OCI-M1 (cell line): Measurements from ENCODE around the gene CYP27A1.
"Not testable (repeated sequence)": the region's sequence is repeated elsewhere in the genome, so short reads cannot be mapped to it uniquely, and the experiment has no call there.

ENCODE experiments used
- DNase-seq: peaks from one replicate; lab custom pipeline; 2025; lab: John Stamatoyannopoulos, UW

The CYP27A1 gene

DNA sequence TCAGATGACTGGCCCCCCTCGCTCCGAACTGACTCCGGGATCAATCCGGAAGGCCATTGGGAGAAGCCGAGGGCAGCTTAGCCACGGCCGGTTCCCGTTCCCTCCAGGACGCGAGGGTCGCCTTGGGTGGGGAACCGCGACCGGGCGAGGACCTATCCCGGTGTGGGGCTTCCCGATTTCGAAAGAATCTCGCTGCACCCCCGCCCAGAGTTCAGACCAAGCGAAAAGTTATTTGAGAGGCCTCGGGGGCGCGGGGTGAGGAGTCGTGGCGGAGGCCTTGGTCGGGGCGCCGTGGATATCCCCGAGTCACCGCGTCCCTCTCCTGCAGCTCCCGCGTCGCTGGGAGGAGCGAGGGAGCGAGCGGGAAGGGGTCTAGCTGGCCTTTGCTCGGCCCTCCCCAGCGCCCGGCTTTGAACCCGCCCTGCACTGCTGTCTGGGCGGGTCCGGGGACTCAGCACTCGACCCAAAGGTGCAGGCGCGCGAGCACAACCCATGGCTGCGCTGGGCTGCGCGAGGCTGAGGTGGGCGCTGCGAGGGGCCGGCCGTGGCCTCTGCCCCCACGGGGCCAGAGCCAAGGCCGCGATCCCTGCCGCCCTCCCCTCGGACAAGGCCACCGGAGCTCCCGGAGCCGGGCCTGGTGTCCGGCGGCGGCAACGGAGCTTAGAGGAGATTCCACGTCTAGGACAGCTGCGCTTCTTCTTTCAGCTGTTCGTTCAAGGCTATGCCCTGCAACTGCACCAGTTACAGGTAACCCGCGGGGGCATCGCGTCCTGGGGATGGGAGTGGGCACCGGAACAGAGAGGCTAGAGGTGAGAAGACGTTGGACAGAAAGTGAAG lies at the start of gene CYP27A1:
TSS of gene CYP27A1 (plus strand) at position 457 of the 837 bp plus-strand sequence. CDS start at position 493, 36 bp downstream.
- DNase-seq = no peak

DNA sequence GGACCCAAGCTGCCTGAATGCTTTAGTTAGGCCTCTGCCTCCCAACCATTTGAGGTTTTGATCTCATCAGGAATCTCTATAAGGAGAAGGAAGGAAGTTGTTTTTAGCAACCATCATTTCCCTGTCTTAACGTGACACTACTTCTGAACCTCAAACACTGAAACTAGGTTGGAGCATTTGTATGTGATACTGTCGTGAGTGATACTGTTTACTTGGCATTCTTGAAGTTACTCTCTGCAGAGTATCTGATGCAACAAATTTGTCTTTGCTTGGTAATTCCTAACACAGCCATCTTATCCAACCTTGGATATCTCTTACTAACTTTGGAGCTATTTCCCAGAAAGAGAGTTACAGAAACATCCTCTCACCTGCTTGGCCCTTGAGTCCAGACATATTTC lies 49.2 kb upstream of the CYP27A1 start:
- DNase-seq = no peak

DNA sequence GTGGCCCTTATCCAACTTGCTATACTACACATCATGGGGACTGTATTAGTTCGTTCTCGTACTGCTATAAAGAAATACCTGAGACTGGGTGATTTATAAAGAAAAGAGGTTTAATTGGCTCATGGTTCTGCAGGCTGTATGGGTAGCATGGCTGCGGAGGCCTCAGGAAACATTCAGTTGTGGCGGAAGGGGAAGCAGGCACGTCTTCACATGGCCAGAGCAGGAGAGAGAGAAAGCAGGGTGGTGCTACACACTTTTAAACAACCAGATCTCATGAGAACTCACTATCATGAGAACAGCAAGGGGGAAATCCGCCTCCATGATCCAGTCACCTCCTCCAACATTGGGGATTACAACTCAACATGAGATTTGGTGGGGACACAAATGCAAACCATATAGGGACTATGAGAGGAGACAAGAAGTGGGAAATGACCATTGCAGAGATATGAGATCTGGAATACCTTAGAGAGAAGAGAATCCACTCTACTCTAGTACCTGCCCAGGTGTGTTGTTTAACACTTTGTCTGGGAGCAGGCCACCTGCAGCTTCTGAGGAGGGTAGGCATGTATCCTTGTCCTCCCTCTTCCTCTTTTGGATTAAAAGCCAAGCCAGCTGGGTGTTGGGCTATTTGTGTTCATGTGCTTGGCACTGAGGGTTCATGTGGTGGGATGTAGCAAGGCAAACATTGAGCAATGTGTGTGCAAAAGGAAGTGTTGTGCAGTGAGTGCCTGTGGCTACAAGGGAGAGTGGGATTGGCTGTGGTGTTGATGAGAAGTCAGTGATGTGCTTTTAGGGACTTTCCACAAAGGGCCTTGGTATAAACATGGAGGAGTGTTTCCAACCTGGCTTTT lies 48.6 kb upstream of the CYP27A1 start:
- DNase-seq = peak; percentile 39

DNA sequence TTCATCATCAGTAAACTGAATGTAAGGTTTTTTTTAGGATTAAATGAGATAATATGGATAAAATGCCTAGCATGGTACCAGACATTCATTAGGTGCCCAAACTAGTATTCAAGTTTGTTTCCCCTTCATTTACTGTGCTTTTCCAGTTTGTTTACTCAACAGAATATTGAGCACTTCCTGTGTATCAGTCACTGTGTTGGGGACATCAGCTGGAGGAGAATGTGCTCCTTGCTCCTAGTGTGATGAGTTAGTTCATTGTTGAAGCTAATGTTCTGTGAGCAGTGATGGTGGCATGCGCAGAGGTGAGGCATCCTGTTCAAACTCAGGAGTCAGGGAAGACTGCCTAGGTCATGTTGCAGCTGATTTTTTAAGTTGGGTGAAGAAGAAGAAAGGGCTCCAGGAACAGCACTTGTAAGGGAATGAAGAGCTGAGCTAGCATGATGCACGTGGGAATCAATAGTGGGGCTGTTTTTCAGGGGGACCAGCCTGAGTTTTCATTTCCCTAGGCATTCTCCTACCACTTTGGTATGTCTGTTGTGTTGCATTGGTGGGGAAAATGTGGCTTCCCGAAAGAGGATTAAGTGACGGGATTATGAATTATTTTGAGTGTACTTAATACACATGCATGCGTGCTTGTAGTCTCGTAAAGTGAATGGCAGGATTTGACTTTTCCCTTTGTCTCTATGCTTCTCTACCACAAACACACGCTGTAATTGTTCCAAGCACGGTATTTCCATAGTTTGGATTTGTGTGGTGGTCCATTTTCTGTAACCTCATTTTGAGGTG lies 47.6 kb upstream of the CYP27A1 start:
- DNase-seq = no peak

DNA sequence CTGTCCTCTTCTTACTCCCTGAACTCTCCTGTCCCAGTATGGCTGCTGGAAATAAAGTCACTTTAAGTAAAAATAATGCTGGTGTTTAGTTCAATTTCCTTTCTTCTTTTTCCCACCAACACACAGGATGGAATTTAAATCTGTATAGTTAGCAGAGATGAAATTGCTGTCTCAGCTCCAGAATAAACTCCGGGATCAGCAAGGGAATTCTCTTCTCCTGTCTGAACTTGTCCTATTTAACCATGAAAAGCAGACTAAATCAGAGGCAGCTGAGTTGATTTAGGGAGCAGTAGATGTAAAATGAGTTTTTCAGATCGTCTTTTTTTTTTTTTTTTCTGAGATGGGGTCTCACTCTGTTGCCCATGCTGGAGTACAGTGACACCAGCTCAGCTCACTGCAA lies 45.4 kb upstream of the CYP27A1 start:
- DNase-seq = no peak

DNA sequence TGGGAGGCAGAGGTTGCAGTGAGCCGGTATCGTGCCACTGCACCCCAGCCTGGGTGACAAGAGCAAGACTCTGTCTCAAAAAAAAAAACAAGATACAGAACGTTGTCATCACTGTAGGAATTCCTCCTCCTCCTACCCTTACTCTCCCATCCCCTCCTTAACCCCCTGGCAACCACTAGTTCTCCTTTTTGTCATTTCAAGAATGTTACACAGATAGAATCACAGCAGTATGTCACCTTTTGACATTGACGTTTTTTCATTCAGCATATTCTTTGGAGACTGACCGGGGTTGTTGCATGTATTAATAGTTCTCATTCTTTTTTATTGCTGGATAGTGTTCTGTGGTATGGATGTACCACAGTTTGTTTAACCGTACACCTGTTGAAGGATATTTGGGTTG lies 38.9 kb upstream of the CYP27A1 start:
- DNase-seq = peak; percentile 54

DNA sequence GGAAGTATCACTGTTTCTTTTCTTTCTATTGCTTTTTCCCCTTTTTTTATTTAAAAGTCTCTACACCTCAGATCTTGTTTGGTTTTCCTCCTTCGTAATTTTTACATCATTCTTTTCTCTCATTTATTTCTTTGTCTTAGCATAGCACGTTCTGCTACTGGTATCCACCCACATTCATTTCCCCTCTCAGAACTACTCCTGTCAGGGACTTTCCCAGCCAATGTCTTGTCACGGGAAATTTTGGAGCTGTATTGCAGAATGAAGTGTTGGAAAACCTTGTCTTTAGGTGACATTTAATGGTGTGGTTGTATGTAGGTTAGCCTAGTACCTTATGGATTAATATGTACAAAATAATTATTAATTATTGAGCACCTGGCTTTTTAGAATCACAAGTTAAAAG lies 37.3 kb upstream of the CYP27A1 start:
- no peak for DNase-seq

DNA sequence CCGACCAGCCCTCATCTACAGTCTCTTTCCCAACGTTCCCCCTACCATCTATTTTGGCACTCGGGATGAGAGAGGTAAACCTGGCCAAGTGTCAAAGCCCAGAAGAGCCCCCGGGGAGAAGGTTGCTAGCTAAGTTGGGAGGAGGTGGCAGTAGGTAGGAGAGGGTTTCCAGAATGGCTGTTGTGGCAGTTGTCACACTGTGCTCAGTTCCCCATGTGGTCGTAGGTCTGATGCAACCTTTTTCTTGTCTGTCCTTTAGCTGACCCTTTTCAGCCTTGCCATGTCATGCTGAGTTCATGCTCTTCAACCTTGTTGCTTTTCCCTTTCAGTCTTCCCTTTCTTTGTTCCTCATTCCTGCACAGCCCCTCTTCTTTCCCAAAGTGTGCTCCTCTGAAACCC lies 36.8 kb upstream of the CYP27A1 start:
- peak; percentile 67 for DNase-seq

DNA sequence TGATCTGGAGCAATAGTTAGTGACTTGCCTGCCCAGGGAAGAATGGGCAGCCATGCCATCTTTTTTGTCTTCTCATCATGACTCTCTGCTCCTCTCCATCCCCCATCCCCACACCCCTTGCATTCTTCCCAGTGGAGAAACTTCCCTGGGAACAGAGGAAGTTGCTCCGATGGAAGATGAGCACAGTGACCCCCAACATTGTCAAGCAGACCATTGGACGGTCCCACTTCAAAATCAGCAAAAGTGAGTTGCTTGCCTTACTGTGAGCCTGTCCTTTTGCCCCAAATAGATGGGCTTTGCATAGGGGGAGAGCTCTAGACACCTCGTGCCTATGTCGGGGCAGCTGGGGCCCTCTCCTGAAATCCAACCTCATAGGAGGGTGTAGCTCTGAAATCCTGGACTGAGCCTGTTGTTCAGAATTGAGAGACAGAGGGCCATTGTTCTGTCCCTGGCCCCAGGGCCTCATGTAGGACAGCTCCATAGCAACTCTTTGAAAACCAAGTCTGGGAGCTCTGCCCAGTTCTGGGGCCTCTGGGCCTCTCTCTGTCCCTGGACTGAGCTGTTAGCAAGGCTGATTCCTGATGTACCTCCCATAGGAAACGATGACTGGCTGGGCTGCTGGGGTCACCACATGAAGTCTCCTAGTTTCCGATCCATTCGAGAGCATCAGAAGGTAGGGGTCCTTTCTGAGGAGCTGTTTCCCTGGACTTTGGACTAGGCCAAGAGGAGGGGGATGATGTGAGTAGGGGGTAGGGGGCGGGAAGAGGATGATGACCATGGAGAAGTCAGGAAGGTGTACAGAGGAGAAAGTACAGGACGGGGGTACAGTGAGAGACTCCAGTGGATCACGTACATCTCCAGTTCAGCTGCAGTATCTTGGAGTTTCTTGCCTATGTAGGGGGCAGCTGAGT lies 36.1 kb upstream of the CYP27A1 start:
- no peak for DNase-seq

DNA sequence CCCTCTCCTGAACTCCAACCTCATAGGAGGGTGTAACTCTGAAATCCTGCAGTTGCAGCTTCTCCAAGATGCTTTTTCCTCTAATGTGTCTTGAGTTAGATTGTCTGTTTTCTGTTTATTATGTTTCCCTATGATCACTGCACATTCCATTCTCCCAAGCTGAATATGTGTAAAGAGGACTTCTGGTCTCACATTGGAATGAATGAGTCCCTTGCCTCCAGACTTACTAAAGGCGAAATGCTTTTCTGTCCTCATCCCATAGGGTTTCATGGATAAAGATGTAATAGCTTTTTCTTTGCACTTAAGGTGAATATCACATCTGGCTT lies 35.5 kb upstream of the CYP27A1 start:
- no peak for DNase-seq

DNA sequence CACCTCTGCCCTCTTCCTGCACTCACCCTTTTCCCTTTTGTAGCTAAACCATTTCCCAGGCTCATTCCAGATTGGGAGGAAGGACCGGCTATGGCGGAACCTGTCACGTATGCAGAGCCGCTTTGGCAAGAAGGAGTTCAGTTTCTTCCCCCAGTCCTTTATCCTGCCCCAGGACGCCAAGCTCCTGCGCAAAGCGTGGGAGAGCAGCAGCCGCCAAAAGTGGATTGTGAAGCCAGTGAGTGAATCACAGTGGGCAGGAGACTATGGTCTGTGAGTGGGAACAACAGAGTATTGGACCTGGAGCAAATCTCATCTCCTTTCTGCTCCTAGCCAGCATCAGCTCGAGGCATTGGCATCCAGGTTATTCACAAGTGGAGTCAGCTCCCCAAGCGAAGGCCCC lies 35.0 kb upstream of the CYP27A1 start:
- no peak for DNase-seq

DNA sequence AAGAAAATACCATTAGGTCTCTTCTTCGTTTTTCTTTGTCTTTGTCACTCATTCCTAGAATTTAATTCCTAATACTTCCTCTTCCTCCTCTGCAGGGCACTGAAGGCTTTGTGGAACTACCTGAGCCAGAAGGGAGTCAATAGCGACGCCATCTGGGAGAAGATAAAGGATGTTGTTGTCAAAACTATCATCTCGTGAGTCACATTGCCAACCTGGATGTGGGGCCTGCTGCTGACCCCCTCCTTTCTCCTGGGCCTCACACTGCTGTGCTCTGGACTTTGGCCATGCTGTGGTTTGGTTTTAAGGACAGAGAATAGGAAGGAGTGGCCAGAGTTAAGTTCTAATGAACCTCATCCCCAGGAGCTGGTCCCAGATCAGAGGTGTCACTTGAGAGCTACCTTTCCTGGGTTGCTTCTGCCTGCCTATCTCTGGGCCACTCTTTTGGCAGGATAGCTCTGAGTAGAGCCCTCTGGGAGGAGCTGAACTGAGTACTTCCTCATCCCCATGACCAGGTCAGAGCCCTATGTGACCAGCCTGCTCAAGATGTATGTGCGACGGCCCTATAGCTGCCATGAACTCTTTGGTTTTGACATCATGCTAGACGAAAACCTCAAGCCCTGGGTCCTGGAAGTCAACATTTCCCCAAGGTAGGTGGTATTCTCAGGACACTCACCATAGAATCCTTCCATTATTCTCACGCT lies 33.1 kb upstream of the CYP27A1 start:
- no peak for DNase-seq

DNA sequence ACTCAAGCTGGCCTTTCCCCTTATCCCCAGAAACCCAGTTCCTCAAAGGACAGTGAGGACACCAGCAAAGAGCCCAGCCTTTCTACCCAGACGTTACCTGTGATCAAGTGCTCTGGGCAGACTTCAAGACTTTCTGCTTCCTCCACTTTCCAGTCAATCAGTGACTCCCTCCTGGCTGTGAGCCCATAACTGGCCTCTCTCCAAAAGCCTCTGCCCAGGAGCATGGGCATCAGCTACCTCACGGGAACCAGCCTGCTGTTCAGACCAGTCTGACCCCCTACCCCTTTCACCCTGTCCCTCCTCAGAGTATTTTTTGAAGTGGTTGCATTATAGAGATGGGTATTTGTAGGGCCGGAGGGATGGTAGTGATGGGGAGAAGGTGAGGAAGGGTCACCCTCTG lies 27.7 kb upstream of the CYP27A1 start:
- DNase-seq = no peak

DNA sequence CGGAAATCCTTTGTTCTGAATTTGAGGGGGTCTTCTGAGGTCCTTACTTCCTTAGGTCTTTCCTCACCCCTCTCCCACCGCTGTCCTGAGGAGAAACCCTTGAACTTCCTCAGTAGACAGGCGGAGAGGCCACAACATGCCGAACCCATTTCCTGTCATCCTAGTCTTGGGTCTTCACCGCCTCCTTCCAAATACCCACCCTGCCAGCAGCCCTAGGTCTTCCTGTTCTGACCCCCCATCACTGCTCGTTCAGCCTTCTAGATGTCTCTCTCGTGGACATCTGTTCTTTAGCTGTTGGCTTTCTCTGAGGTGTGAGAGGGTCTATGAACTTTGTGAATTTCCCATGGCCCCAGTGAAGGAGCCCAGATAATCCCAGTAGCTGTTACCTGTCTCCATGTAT lies 27.2 kb upstream of the CYP27A1 start:
- DNase-seq = no peak

DNA sequence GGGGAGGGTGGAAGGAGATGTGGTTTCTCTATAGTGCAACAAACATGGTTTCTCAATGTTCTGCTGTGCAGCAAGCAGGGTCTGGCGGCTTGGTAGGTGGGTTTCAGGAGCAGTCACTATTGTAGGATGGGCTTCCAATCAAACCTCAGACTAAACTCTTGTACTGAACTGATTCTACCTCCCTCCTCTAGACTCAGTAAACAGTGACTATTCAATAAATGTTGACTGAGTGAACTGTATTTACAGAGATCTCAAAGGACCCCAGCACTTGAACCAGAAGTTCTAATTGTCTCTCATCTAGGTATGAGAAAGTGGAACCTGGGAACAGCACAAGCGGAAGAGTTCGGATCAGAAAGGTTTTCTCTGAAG lies 26.8 kb upstream of the CYP27A1 start:
- no peak for DNase-seq

DNA sequence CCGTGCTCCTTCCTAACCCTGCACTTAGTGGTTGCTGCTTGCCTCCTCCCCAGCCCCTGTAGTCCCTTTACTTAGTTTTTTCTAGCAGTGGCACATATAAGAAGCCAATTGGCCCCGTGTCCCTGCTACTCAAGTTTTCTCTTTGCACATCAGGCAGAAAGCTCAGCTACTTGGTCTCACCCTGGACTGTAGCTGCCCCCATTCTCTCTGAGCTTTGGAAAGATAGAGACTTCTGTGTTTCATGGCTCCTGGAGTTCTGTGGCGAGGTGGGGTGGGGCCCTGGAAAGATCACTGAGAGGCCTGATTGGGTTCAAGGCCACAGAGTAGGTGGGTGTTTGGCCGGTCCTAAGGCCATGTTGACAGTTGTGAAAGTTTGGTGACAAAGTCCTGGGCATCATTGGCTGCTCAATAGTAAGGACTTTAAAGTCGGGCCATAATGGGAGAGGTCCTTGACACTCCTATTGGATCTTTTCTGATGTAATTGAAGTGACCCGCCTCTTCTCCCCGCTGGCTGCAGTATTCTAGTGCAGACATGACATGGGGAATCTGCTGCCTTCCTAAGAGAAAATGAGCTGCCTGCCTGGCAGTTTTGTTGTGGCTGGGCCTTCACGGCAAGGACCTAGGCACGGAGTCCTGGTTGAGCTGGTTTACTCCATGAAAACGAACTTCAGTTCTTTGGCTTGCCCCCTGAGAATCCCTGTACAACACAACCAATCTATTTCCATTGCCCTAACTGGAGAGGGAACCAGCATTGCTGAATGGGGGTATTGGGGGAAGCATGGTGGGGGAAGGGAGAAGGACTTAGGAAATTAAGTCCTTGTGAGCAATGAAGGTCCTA lies 26.2 kb upstream of the CYP27A1 start:
- DNase-seq = no peak

DNA sequence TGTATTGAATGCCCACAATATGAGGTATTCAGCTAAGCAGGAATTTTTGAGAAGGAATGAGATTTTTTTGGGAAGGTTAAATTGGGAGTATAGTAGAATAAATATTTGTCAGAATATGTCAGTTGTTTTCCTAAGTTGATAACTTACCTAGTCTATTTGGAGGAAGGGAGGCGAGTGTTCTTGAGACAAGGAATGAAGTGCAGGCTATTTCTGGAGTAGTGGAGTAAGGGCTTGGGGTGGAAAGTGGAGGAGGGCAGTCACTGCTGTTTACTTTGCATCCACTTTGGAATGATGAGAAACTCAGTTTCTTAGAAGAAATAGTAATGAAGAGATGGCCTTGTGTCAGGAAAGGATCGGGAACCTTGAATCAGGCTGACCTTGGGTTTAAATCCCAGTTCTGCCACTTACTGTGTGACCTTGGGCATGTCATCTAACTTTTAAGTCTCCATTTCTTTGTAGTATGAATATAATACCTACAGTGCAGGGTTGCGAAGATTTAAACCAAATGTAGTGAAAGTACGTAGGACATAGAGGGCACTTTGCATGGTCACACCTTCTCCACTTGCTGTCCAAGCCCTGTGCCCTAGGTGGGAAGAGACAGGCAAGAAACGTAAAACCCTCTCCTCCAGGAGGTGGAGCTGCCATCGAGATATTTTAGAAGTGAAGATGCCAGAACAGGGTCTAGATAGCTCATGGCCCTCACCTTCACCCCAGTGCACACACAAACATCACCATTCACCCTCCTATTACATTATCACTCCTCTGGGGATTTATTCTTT lies 25.2 kb upstream of the CYP27A1 start:
- no peak for DNase-seq

DNA sequence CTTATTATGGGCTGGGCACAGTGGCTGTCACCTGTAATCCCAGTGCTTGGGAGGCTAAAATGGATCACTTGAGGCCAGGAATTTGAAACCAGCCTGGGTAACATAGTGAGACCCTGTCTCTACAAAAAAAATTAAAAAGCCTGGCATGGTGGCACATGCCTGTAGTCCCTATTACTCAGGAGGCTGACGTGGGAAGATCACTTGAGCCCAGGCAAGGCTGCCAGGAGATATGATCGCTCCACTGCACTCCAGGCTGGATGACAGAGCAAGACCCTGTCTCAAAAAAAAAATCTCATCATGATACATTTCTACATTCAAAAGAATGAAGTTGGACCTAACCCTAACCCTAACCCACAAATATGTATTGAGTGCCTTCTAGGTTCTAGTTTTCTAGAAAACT lies 20.2 kb upstream of the CYP27A1 start:
- DNase-seq = no peak

DNA sequence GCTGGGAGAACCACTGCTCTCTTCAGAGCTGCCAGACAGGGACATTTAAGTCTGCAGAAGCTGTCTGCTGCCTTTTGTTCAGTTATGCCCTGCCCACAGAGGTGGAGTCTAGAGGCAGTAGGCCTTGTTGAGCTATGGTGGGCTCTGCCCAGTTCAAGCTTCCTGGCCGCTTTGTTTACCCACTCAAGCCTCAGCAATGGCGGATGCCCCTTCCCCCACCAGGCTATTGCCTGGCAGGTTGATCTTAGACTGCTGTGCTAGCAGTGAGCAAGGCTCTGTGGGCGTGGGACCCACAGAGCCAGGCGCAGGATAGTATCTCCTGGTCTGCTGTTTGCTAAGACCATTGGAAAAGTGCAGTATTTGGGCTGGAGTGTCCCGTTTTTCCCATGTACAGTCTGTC lies 9.2 kb upstream of the CYP27A1 start:
- not testable (repeated sequence) for DNase-seq
